ENCODE data around the gene GGA3. TPM values are rescaled to one million over a fixed set of nuclear protein-coding genes. Genes with fewer than 3 reads are reported as not detected.
A peak's percentile ranks its signal among the peaks of the same experiment; 100 is the strongest.

GGA3 gene
- total and polyA plus RNA-seq, 7 experiments from 2014 or later, result 13.2 to 128 (median 81.9) TPM

DNA sequence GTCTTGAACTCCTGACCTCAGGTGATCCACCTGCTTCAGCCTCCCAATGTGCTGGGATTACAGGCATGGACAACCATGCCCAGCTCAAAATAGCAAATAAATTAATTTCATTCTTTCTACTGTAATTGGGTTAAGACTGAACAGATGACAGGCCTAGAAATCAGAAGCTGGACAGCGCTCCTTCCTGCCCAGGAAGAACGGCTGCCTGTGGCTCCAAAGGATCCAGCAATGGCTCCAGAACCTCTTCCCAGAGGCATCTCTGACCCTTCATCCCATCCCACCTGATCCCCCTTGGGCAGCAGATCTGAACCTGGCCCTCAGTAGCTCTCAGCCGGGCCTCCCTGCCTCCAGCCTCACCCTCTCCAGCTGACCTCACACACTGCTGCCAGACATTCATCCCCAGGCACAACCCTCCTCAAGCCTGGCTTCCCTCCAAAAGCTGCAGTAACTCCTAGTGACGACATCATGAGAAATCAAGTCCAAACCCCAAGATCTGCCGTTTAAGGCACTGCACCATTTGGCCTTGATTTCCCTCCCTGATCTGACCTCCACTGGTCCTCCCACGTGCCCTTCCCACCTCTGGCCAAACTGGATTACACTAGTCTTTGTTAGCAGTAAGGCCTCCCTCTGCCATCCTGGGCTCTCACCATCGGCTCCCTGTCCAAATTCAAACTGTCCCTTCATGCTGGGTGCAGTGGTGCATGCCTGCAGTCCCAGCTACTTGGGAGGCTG is 12.7 kb upstream of the GGA3 start:
- H3K36me3 ChIP-seq (ENCODE audit: control insufficient read depth in 2 of 3, insufficient read depth in 3 of 3, low read length in 3 of 3), result peaks cover 0 to 5% (median 0%) of the 10 kb centered on the region in 3 experiments
- POLR2A ChIA-PET, result interaction anchor here (0.9 to 7.2 kb wide), 3 partner anchors 13 to 71 kb away, joined by 3 to 132 read pairs (median 73); partner anchors contain the start of genes GGA3, MRPS7 and SLC25A19
- H3K9me3 ChIP-seq (ENCODE audit: control insufficient read depth in 2 of 3, low read length in 3 of 3), result no peaks in the 10 kb centered on the region
- no peak for ATAC-seq
- no peaks in the 10 kb centered on the region for H3K9me3 Mint-ChIP-seq
- H3K36me3 Mint-ChIP-seq, result peaks cover 0 to 9% (median 0%) of the 10 kb centered on the region in 5 donors
- DNase-seq, result no peak
- H3K27me3 ChIP-seq (ENCODE audit: control insufficient read depth in 2 of 2, insufficient read depth in 2 of 2, low read length in 2 of 2), result no peaks in the 10 kb centered on the region
- H3K27ac ChIP-seq (ENCODE audit: low read depth, low read length), result no peak overlapping the region
- H3K27me3 Mint-ChIP-seq, result no peaks in the 10 kb centered on the region
- H3K27ac Mint-ChIP-seq, result peak overlapping the region in 7 of 9 donors; percentile 22 to 81 (median 67)
- H3K4me3 ChIP-seq (ENCODE audit: low read length), result no peak overlapping the region
- peaks cover 5 to 38% (median 28%) of the 10 kb centered on the region in 7 donors for H3K4me1 Mint-ChIP-seq
- peak overlapping the region in 7 of 10 donors; percentile 9 to 87 (median 54) for H3K4me3 Mint-ChIP-seq
- H3K4me1 ChIP-seq (ENCODE audit: control insufficient read depth in 2 of 2, insufficient read depth in 2 of 2, low read length in 2 of 2), result peaks cover 15 to 24% of the 10 kb centered on the region in 2 donors
- CTCF ChIA-PET, result interaction anchor here (0.6 to 0.7 kb wide), 3 partner anchors 16 to 349 kb away, joined by 3 to 4 read pairs (median 3); no protein-coding TSS in a partner anchor
- intact Hi-C loops (cut with micrococcal nuclease), result loop anchor here (5.0 to 10.0 kb wide), 2 partner anchors 243 to 701 kb away; partner anchors contain the start of genes ACOX1 (in 1 of the 2), CASKIN2 (in 1 of the 2), TEN1 (in 1 of the 2) and TSEN54 (in 1 of the 2)

DNA sequence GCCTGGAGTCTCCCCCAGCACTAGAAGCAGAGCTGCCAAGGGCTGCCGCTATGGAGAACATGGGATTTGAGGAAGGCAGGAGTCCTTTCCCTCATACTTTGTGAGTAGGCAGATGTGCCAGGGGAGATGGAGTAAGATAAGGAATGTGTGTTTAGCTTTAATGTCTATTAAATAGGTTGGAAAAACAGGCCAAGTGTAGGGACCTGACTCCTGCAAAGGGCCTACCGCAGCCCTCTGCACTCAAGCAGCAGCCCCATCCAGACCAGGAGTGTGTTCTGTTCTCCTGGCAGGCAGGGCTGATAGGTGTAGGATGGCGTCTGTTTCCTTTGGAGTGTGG is 11.4 kb upstream of the GGA3 start:
- no peaks in the 10 kb centered on the region for H3K27me3 ChIP-seq (ENCODE audit: control insufficient read depth in 2 of 2, insufficient read depth in 2 of 2, low read length in 2 of 2)
- Mint-ChIP-seq H3K36me3 (peaks cover 0 to 11% (median 0%) of the 10 kb centered on the region in 5 donors), H3K4me1 (peaks cover 5 to 41% (median 34%) of the 10 kb centered on the region in 7 donors), H3K9me3 (no peaks in the 10 kb centered on the region), H3K27me3 (no peaks in the 10 kb centered on the region), H3K4me3 (peak overlapping the region in 9 of 10 donors; percentile 59 to 87 (median 80)), H3K27ac (peak overlapping the region in 7 of 9 donors; percentile 67 to 90 (median 79))
- H3K9me3 ChIP-seq (ENCODE audit: control insufficient read depth in 2 of 3, low read length in 3 of 3), result no peaks in the 10 kb centered on the region
- CTCF ChIA-PET, result interaction anchor here (0.7 to 1.8 kb wide), 2 partner anchors 12 to 17 kb away, joined by 3 to 4 read pairs; partner anchors contain the start of gene SLC25A19
- peaks cover 15 to 24% of the 10 kb centered on the region in 2 donors for H3K4me1 ChIP-seq (ENCODE audit: control insufficient read depth in 2 of 2, insufficient read depth in 2 of 2, low read length in 2 of 2)
- no peak overlapping the region for H3K4me3 ChIP-seq (ENCODE audit: low read length)
- no peak for DNase-seq
- ATAC-seq, result no peak
- POLR2A ChIA-PET, result interaction anchor here (0.5 to 7.2 kb wide), 6 partner anchors 10 to 583 kb away, joined by 3 to 132 read pairs (median 20); partner anchors contain the start of genes GGA3, MRPS7, SLC25A19 and SUMO2
- H3K27ac ChIP-seq (ENCODE audit: low read depth, low read length), result peak overlapping the region; percentile 49
- peaks cover 0 to 8% (median 0%) of the 10 kb centered on the region in 3 experiments for H3K36me3 ChIP-seq (ENCODE audit: control insufficient read depth in 2 of 3, insufficient read depth in 3 of 3, low read length in 3 of 3)
- intact Hi-C loops (cut with micrococcal nuclease), result loop anchor here (5.0 to 10.0 kb wide), 2 partner anchors 244 to 702 kb away; partner anchors contain the start of genes ACOX1 (in 1 of the 2), CASKIN2 (in 1 of the 2), TEN1 (in 1 of the 2) and TSEN54 (in 1 of the 2)

DNA sequence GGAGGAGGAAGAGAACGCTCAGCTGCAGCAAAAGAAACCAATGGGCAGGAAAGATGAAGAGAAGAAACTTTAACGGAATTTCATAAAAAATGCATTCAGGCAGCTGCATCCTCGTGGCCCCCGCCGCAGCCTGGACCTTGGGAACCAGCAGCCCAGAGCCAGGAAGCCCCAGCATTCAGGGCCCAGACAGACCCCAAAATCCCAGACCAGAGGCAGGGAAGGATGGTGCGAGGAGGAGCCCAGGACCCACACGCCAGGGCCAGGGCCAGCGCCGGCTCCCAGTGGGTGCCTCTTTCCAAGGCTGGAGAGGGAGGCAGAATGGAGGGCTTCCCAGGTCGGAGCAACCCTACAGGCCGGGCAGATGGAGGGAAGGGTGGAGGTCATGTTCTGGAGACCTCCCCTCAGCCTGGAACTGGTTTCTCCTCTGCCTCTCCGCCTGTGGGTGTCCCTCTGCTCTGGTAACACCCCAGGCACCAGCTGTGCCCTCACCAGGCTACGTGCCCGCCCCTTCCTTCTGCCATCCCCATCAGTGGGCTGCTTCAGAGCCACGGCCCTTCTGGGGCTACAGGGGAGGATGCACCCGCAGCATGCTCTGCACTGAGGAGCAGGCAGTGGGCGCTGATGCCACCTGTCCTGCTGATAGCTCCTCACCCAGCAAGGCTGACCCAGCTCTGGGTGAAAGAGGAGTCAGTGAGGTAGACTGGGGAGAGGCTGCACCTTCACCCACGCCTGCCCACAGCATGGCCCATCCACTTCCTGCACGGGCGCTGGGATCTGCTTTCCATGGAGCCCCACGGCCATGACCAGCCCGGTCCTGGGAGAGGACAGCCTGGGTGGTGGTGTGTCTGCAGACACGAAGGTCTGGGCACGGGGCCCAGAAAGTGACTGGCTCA is 10.8 kb upstream of the GGA3 start:
- Mint-ChIP-seq H3K27ac (peak overlapping the region in 8 of 9 donors; percentile 72 to 90 (median 86)), H3K9me3 (no peaks in the 10 kb centered on the region), H3K27me3 (no peaks in the 10 kb centered on the region), H3K4me1 (peaks cover 5 to 41% (median 34%) of the 10 kb centered on the region in 7 donors), H3K4me3 (peak overlapping the region; percentile 67 to 87 (median 84)), H3K36me3 (peaks cover 0 to 12% (median 0%) of the 10 kb centered on the region in 5 donors)
- DNase-seq (peak in 1 of 9 donors; percentile 19), ATAC-seq (no peak)
- H3K27me3 ChIP-seq (ENCODE audit: control insufficient read depth in 2 of 2, insufficient read depth in 2 of 2, low read length in 2 of 2), result no peaks in the 10 kb centered on the region
- H3K9me3 ChIP-seq (ENCODE audit: control insufficient read depth in 2 of 3, low read length in 3 of 3), result no peaks in the 10 kb centered on the region
- ChIA-PET CTCF (interaction anchor here (0.7 to 2.5 kb wide), 6 partner anchors 11 to 481 kb away, joined by 3 to 26 read pairs (median 6); partner anchors contain the start of genes GGA3, MRPS7 and SLC25A19), POLR2A (interaction anchor here (0.5 to 7.2 kb wide), 13 partner anchors 11 to 584 kb away, joined by 3 to 132 read pairs (median 3); partner anchors contain the start of genes GGA3, GRB2, MRPS7 and SLC25A19)
- H3K36me3 ChIP-seq (ENCODE audit: control insufficient read depth in 2 of 3, insufficient read depth in 3 of 3, low read length in 3 of 3), result peaks cover 0 to 14% (median 0%) of the 10 kb centered on the region in 3 experiments
- intact Hi-C loops (cut with micrococcal nuclease), result loop anchor here (1.0 to 10.0 kb wide), 13 partner anchors 11 to 703 kb away; partner anchors contain the start of genes GGA3 (in 2 of the 2), GRB2 (in 2 of the 2), MRPS7 (in 2 of the 2) and SLC25A19 (in 2 of the 2)
- H3K27ac ChIP-seq (ENCODE audit: low read depth, low read length), result peak overlapping the region; percentile 84
- H3K4me1 ChIP-seq (ENCODE audit: control insufficient read depth in 2 of 2, insufficient read depth in 2 of 2, low read length in 2 of 2), result peaks cover 15 to 24% of the 10 kb centered on the region in 2 donors
- H3K4me3 ChIP-seq (ENCODE audit: low read length), result peak overlapping the region; percentile 75

DNA sequence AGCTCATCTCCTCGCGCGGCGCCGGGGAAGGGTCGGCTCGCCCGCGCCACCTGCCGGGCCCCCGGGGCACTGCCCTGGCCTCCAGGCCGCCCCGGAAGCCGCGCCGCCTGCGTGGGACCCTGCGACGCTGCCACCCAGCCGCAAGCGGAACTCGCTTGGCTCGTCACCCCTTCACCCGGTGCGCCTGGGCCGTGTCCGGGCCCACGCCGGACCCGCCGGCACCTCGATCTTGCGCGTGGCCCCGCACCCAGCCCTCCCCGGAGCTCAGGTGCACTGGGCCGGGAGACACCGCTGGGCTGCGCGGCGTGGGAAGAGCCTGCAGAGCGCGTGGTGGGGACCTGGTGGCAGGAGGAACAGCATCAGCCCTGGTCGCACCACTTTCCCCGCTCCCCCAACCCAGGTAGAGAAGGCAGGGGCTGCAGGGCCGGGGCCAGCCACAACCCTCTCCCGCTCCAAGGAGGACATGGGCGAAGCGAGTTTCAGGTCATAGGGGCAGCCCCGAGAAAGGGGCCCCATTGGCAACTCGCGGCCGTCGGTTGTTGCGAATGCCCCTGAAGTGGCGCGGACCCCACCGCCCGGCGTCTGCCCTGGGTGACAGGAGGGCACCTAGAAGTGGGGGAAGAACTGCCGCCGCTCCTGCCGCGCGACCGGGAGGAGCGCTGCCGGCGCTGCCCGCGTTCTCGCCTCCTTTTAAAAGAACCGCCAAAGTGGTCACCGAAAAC is 10.0 kb upstream of the GGA3 start:
- Mint-ChIP-seq H3K36me3 (peaks cover 0 to 15% (median 0%) of the 10 kb centered on the region in 5 donors), H3K27ac (peak overlapping the region; percentile 57 to 90 (median 85)), H3K9me3 (no peaks in the 10 kb centered on the region), H3K4me3 (peak overlapping the region; percentile 67 to 87 (median 84)), H3K4me1 (peaks cover 5 to 41% (median 34%) of the 10 kb centered on the region in 7 donors), H3K27me3 (no peaks in the 10 kb centered on the region)
- ATAC-seq (peak; percentile 96), DNase-seq (peak; percentile 80 to 96 (median 90))
- Histone ChIP-seq H3K9me3 (ENCODE audit: control insufficient read depth in 2 of 3, low read length in 3 of 3) (no peaks in the 10 kb centered on the region), H3K36me3 (ENCODE audit: control insufficient read depth in 2 of 3, insufficient read depth in 3 of 3, low read length in 3 of 3) (peaks cover 0 to 22% (median 4%) of the 10 kb centered on the region in 3 experiments), H3K27ac (ENCODE audit: low read depth, low read length) (peak overlapping the region; percentile 84), H3K4me1 (ENCODE audit: control insufficient read depth in 2 of 2, insufficient read depth in 2 of 2, low read length in 2 of 2) (peaks cover 15 to 24% of the 10 kb centered on the region in 2 donors), H3K4me3 (ENCODE audit: low read length) (peak overlapping the region; percentile 75), H3K27me3 (ENCODE audit: control insufficient read depth in 2 of 2, insufficient read depth in 2 of 2, low read length in 2 of 2) (no peaks in the 10 kb centered on the region)
- POLR2A ChIA-PET, result interaction anchor here (0.6 to 7.2 kb wide), 30 partner anchors 8 to 584 kb away, joined by 3 to 132 read pairs (median 4); partner anchors contain the start of genes FDXR, GGA3, GRB2 and LLGL2
- intact Hi-C loops (cut with micrococcal nuclease), result loop anchor here (1.0 to 10.0 kb wide), 13 partner anchors 10 to 703 kb away; partner anchors contain the start of genes GGA3 (in 2 of the 2), GRB2 (in 2 of the 2), MRPS7 (in 2 of the 2) and SLC25A19 (in 2 of the 2)
- CTCF ChIA-PET, result interaction anchor here (0.6 to 2.5 kb wide), 11 partner anchors 10 to 480 kb away, joined by 3 to 26 read pairs (median 5); partner anchors contain the start of genes GGA3, GRB2, MRPS7 and SLC25A19

DNA sequence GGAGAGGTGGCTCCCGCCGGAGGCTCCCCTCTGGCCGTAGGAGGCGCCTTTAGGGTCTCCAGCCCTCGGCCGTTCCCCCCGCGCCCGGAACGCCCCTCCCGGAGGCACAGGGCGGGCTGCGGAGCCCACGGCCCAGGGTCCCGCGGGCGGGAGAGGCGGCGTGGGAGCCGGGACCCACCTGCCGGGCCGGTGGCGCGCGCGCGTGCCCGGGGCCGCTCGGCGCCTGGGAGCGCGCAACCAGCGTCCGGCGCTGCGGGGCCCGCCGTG is 9.5 kb upstream of the GGA3 start, which contains the start of gene MIF4GD:
TSS of gene MIF4GD (minus strand) at position 266 of the 267 bp plus-strand sequence. CDS start 1,036 bp downstream, outside the sequence.
- peaks cover 0 to 15% (median 0%) of the 10 kb centered on the region in 5 donors for H3K36me3 Mint-ChIP-seq
- peak within 1 kb of the TSS; percentile 75 to 90 (median 85) for H3K27ac Mint-ChIP-seq
- no peak for DNase-seq
- no peak for ATAC-seq
- Histone ChIP-seq H3K27me3 (ENCODE audit: control insufficient read depth in 2 of 2, insufficient read depth in 2 of 2, low read length in 2 of 2) (no peaks in the 10 kb centered on the region), H3K4me1 (ENCODE audit: control insufficient read depth in 2 of 2, insufficient read depth in 2 of 2, low read length in 2 of 2) (peaks cover 15 to 24% of the 10 kb centered on the region in 2 donors), H3K36me3 (ENCODE audit: control insufficient read depth in 2 of 3, insufficient read depth in 3 of 3, low read length in 3 of 3) (peaks cover 0 to 27% (median 6%) of the 10 kb centered on the region in 3 experiments), H3K27ac (ENCODE audit: low read depth, low read length) (peak within 1 kb of the TSS; percentile 98), H3K9me3 (ENCODE audit: control insufficient read depth in 2 of 3, low read length in 3 of 3) (no peaks in the 10 kb centered on the region), H3K4me3 (ENCODE audit: low read length) (peak within 1 kb of the TSS; percentile 95)
- H3K9me3 Mint-ChIP-seq, result no peaks in the 10 kb centered on the region
- ChIA-PET POLR2A (interaction anchor here (0.6 to 7.2 kb wide), 33 partner anchors 9 to 584 kb away, joined by 3 to 132 read pairs (median 4); partner anchors contain the start of genes FDXR, GGA3, GRB2 and LLGL2), CTCF (interaction anchor here (0.6 to 2.5 kb wide), 10 partner anchors 10 to 480 kb away, joined by 3 to 26 read pairs (median 5); partner anchors contain the start of genes GGA3, GRB2, MRPS7 and SLC25A19)
- H3K4me1 Mint-ChIP-seq, result peaks cover 5 to 41% (median 34%) of the 10 kb centered on the region in 7 donors
- H3K27me3 Mint-ChIP-seq, result no peaks in the 10 kb centered on the region
- H3K4me3 Mint-ChIP-seq, result peak within 1 kb of the TSS; percentile 76 to 88 (median 86)
- intact Hi-C loops (cut with micrococcal nuclease), result loop anchor here (1.0 to 10.0 kb wide), 14 partner anchors 10 to 704 kb away; partner anchors contain the start of genes GGA3 (in 2 of the 2), GRB2 (in 2 of the 2), MRPS7 (in 2 of the 2) and SLC25A19 (in 2 of the 2)
